CD4-positive, alpha-beta T cell treated with Interleukin-17A for 1 hour (primary cell): ENCODE data around the gene CEACAM19.
A peak's percentile ranks its signal among the peaks of the same experiment; 100 is the strongest.
"Not testable (repeated sequence)": the region's sequence is repeated elsewhere in the genome, so short reads cannot be mapped to it uniquely, and the experiment has no call there.

Source experiments
- DNase-seq: peaks from one replicate; pipeline ENCODE4 v3.0.0-alpha.2; 2020

The CEACAM19 gene

DNA sequence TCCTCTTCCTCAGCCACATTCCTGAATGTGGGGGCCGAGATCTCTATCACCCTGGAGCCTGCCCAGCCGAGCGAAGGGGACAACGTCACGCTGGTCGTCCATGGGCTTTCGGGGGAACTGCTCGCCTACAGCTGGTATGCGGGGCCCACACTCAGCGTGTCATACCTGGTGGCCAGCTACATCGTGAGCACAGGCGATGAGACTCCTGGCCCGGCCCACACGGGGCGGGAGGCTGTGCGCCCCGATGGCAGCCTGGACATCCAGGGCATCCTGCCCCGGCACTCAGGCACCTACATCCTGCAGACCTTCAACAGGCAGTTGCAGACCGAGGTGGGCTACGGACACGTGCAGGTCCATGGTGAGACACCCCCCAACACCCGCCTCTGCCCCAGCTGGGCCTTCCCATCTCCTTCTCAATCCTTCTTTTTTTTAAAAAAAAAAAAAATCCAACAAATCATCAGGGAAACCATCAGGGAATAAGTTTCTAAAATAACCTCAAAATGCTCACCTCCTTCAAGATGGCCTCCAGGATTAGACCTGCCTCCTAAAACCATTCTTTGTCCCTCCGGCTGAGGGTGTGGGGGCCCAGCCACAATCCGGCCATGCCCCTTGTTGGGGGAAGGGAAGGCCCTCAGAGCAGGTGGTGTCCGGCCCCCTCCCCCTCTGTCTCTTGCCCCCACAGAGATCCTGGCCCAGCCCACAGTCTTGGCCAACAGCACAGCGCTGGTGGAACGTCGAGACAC is 32.2 kb downstream of the CEACAM19 start:
- no peak for DNase-seq

DNA sequence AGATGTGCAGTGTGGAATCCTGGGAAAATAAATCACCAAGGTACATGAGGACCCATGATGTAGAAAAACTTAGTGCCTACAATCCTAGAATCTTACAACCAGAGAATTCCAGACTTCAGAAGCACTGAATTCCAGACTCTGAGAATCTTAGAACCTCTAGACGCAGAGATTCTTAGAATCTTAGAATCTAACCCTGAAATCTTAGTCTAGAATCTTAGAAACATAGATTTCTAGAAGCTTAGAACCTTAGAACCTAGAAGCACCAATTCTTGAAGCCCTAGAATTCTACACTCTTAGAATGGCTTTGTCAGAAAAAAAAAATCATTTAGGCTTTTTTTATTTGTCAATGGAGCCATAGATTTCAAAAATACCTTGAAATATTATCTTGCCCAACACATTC is 33.7 kb downstream of the CEACAM19 start:
- DNase-seq: no peak

DNA sequence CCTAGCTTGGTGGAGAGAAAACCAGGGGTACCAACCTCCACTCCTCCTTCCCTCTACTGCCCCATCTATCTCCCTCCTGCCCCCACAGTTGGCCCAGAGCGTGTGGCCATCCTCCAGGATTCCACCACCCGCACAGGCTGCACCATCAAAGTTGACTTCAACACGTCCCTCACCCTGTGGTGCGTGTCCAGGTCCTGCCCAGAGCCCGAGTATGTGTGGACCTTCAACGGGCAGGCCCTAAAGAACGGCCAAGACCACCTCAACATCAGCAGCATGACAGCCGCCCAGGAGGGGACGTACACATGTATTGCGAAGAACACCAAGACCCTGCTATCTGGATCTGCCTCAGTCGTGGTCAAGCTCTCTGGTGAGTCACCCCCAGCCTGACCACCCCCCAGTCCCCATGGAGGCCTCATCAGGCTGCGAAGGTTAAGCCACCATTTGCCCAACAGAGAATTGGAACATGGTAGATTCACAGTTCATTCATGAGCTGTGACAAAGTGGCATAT is 34.3 kb downstream of the CEACAM19 start:
- DNase-seq: no peak

DNA sequence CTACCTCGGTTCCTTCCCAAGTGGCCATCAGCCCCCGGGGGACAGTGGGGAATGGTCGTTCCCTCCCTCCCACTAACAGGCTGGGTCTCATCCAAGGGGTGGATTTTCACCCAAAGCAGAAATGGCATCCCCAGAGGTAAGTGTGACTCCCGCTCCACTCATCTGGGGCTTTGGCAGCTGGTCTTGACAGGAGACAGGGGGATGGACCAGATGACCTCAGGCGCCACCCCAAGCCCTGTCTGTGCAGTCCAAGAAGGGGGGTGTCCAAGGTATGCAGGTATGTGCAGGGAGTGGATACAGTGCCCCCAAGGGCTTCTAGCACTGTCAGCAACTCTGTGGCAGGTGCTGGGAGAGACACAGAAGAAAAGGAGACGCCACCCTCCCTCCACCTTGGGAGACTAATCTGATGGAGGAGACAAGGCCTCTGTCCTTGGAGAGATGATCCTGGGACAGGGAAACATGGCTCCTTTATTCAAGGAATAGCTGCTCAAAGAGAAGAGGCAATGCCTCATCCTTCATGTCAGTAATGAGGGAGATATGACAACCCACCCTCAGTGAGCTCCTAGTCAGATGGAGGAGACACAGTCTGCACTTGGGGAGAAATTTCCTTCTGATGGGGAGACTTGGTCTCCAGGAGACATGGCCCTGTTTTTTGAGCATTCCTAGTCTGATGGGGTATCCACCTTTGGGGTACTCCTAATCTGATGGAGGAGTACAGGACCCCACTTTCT is 35.4 kb downstream of the CEACAM19 start:
- DNase-seq: no peak

DNA sequence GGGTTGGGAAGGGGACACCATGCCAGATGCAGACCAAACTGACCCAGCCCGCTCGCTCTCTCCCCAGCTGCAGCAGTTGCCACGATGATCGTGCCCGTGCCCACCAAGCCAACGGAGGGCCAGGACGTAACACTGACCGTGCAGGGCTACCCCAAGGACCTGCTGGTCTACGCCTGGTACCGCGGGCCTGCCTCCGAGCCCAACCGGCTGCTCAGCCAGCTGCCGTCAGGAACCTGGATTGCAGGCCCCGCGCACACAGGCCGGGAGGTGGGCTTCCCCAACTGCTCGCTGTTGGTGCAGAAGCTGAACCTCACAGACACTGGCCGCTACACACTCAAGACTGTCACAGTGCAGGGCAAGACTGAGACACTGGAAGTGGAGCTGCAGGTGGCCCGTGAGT is 36.5 kb downstream of the CEACAM19 start:
- no peak for DNase-seq

DNA sequence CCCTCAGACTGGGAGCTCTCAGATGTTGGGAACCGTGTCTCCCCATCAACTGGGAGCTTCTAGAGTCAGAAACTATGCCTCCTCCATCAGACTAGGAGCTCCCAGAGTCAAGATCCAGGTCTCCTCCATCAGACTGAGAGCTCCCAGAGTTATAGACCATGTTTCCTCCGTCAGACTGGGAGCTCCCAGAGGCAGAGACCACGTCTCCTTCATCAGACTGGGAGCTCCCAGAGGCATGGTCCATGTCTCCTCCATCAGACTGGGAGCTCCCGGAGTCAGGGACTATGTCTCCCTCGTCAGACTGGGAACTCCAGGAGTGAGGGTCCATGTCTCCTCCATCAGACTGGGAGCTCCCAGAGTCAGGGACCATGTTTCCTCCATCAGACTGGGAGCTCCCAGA is 37.7 kb downstream of the CEACAM19 start:
- DNase-seq: no peak

DNA sequence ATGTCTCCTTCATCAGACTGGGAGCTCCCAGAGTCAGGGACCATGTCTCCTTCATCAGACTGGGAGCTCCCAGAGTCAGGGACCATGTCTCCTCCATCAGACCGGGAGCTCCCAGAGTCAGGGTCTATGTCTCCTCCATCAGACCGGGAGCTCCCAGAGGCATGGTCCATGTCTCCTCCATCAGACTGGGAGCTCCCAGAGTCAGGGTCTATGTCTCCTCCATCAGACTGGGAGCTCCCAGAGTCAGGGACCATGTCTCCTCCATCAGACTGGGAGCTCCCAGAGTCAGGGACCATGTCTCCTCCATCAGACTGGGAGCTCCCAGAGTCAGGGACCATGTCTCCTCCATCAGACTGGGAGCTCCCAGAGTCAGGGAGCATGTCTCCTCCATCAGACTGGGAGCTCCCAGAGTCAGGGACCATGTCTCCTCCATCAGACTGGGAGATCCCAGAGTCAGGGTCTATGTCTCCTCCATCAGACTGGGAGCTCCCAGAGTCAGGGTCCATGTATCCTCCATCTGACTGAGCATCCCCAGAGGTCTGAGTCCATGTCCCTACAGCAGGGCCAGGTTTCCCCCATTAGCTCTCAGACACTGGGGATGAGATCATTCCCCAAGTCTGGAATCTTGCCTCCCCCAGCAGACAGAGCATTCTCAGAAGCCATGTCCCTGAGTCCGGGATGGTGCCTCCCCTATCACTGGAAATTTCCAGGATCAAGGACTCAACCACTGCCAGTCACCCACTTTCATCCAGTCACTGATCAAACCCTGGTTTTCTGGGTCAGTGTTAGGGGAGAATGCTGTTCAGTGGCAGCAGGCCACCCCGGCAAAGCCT is 38.4 kb downstream of the CEACAM19 start:
- DNase-seq: not testable (repeated sequence)

DNA sequence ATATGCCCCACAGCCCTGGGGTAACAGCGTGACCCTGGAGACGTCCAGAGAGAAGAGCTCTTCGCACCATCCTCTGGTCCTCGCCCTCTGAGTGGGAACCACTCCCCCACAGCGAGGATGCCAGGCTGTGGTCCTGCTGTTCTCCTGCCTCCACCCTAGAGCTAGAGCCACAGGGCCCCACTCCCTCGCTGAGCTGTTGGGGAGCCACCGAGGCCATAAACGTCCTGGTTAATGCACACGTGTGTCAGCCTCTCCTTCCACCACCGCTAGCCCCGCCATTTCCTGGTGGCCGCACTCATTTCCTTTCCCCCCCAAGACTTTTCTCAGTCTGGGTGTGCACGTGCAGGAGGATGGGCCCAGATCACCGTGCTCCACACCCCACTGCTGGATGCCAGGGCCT is 39.2 kb downstream of the CEACAM19 start:
- DNase-seq: no peak

DNA sequence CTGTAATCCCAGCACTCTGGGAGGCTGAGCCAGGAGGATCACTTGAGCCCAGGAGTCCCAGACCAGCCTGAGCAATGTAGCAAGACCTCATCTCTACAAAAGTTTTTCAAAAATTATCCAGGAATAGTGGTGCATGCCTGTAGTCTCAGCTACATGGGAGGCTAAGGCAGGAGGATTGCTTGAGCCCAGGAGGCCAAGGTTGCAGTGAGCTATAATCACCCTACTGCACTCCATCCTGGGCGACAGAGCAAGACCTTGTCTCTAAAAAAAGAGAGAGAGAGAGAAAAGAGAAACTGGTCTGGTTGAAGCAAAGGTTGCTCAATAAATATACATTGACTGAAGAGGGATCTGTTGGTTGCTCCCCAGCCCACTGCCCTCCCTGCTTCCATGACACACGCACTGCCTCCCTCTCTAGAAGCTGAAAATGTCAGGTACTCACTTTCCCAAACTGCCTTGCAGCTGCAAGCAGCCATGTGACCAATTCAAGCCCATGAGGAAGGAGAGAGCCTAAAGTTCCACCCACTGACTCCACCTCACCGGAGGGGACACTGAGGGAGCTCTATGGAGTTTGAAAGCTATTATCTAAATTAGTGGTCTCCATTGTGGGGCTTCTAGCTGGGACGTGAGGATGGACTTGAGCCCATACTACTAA is 41.7 kb downstream of the CEACAM19 start:
- DNase-seq: no peak

DNA sequence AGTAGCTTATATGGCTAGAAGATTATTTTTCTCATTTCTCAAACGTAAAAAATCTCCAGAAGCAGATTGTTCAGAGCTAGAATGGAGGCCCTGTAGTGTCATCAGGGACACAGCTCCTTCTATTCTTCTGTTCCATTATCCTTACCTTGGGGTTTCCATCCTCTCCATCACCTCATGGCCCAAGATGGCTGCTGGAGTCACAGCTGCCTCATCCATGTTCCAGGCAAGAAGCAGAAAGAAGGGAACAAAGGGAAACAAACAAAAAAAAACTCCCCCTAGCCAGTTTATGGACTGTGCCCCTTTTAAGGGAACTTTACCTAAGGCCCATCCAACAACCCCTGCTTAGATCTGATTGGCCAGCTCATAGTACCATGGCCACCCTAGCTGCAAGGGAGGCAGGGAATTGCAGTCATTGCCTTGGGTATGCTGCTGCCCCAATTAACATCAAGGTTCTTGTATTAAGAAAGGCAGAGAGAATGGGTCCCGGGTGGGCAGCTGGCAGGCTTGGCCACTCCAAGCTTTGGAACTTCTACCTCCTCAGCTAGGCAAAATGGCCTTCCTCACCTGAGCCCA is 43.4 kb downstream of the CEACAM19 start:
- no peak for DNase-seq

DNA sequence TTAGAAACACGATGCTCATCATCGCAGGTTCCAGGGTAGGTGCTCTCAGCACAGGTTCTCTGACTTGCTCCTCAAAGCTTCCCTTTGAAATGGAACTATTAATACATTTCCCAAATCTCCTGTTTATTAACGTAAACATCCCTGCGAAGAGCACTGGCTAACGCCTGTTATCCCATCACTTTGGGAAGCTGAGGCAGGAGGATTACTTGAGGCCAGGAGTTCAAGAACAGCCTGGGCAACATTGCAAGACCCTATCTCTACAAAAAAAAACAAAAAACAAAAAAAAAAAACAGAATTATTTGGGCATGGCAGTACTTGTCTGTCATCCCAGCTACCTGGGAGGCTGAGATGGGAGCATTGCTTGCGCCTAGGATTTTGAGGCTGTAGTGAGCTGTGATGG is 46.3 kb downstream of the CEACAM19 start:
- DNase-seq: no peak

DNA sequence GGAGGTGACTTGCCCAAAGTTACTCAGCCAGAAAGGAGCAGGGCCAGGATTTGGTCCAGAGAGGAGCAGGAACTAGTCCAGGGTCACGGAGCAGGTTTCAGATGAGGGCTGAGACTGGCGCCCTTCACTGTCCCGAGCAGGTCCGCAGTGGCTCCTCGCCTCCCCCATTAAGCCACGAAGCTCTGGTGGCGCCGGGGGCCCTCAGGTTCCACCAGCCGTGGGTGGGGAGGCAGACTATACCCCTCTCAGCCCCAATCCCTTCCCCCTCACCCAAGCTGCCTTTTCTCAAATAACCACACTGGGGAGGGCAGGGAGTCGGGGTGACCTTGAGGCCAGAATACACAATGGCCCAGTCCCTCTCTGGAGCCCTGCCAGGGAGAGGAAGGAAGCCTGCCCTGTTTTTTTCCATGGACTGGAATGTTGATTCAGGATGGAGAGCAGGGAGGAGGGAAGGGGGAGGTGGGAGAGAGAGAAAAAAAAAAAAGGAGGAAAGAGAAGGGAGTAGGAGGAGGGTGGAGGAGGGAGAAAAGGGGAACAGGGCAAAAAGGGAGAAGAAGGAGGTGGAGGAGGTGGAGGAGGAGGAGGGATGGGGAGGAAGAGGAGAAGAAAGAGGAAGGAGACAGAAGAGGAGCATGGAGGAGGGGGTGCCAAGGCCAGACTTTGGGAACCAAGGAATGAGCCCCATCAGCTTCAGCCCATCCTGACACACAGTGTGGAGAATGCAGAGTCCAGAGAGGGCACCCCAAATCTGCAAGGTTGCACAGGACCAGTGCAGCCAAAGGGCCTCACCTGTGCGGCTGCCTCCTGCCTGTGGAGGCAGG is 47.4 kb downstream of the CEACAM19 start:
- no peak for DNase-seq

DNA sequence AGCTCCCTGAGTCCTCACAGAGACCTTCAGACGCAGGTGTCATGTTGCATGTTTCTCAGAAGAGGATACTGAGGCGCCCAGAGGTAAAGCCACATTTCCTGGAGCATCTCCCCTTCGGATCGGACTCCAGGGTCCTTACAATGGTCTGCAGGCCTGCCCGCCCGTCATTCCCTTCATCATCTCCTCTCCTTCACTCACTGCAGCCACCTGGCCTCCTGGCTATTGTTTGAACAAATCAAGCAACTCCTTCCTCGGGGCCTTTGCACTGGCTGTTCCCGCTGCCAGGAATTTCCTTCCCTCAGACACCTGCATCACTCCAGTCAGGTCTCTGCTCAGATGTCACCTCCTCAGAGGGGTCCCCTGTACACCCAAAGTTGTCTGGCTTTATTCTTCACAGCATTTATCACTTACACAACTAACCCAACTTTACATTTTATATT is 48.0 kb downstream of the CEACAM19 start:
- no peak for DNase-seq

DNA sequence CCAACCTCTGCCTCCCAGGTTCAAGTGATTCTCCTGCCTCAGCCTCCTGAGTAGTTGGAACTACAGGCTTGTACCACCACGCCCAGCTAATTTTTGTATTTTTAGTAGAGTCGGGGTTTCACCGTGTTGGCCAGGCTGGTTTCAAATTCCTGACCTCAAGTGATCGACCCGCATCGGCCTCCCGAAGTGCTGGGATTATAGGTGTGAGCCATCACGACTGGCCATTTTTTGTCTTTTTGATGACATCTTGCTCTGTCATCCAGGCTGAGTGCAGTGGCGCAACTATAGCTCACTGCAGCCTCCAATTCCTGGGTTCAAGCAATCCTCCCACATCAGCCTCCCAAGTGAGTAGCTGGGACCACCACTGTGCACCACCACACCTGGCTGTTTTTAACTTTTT is 49.1 kb downstream of the CEACAM19 start:
- not testable (repeated sequence) for DNase-seq

DNA sequence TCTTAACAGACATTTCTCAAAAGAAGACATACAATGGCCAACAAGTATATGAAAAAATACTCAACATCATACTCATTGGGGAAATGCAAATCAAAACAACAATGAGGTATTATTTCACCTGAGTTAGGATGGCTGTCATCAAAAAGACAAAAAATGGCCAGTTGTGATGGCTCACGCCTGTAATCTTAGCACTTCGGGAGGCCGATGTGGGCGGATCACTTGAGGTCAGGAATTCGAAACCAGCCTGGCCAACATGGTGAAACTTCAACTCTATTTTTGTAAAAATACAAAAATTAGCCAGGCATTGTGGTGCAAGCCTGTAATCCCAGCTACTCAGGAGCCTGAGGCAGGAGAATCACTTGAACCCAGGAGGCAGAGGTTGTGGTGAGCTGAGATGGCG is 49.7 kb downstream of the CEACAM19 start:
- DNase-seq: no peak

DNA sequence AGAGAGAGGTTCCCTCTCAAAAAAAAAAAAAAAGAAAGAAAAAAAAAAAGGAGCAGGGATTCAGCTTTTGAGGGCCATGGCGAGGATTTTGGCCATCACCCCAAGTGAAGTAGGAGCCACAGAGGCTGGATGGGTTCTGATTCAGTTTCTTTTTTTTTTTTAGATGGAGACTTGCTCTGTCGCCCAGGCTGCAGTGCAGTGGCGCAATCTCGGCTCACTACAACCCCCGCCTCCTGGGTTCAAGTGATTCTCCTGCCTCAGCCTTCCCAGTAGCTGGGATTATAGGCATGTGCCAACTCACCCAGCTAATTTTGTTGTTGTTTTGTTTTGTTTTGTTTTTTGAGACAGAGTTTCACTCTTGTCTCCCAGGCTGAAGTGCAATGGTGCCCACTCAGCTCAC is 50.1 kb downstream of the CEACAM19 start:
- not testable (repeated sequence) for DNase-seq

DNA sequence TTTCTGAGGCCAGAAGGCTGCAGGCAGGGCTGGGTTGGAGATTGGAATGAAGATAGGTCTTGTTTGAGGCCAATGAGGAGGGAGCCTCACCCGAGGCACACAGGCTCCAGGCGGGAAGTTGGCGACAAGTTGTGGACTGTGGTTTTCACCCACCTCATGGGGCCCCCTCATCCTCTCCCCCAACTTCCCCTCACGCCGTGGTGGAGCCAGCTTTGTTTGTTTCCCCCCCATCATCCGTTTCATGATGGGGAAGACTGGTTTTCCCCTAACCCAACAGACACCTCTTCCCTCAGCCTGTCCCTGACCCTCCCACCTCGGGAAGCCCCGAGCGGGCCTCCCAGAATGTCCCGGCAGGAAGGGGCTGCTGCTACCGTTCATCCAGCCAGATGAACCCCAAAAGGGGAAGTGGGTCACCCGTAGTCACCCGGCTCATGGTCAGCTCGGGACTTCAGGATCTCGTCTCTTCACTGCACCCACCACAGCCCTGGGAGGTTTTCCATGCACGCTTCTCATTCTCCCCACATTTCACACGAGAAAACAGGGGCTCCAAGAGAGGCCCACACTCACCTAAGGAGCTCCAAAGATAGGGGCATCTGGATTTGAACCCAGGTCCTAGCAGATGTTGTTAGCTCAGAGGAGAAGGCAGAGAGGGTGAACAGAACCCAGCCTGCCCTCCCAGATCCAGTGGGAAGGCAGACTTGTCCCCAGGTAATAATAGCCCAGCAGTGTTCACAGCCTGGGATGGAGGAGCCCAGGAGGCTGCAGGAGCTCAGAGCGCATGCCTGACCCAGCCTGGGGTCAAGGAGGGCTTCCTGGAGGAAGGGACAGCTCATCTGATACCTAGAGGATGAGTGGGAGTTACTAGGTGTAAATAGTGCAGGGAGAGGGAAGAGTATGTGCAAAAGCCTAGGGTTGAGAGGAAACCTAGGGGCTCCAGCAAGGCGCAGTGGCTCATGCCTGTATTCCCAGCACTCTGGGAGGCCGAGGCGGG is 51.1 kb downstream of the CEACAM19 start:
- peak; percentile 28 for DNase-seq

DNA sequence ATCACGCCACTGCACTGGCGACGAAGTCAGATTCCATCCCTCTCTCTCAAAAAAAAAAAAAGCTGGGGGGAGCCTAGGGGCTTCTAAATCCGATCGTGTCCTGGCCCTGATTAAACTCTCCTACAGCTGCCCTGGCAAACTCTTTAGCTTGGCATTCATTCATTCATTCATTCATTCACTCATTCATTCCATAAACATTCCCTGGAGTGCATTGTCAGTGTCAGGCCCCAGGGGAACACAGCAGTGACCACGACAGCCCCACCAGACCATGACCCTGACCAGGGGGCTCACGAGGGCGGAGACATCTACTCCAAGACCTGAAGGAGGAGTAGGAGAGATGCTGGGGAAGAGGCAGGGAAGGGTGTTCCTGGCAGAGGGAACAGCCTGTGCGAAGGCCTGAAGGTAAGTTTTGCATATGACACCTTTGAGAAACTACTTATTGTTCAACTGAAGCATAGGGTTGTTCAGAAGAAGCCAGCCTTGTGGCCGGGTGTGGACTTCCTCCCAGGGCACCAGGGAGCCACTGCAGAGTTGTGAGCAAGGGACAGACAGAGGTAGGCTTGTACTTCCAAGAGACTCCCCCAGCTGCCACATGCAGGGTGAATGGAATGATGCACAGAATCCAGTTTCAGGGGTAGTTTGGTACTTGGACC is 52.1 kb downstream of the CEACAM19 start:
- no peak for DNase-seq

DNA sequence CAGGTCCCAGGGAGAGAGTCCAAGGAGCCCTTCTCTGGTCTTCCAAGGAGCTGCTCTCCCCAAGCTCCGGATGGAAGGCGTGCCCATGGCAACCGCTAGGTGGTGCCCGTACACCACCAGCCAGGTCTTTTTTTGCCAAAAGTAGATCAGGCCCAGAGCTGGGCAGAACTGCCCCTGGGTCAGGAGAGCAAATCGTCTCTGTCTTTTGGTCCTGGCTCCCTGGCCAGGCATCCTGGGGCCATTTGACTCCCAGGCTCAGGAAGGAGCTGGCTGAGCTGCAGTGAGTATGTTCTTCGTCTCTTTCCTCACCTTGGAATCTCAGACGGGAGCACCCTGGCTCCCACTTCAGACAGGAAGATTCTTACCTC is 52.7 kb downstream of the CEACAM19 start:
- DNase-seq: peak; percentile 86

DNA sequence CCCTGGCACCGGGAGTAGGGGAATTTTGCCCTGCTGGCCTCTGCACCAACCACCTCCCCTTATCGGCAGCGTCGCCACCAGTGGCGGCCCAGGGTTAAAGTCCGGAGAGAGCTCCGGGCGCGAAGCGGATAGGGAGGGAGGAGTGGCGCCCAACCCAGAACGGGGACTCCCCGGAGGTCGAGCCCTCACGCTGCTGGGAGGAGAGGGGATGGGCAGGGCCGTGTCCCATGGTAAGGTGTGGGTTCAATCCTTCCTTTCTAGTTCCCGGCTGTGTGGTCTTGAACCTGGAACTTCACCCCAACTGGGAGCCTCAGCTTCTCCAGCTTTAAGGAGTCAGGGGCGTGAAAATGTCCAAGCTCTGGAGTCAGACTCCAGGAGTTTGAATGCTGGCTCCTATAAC is 54.0 kb downstream of the CEACAM19 start:
- DNase-seq: no peak
